ENCODE data around the gene PGA3.
"Not testable (repeated sequence)": the region's sequence is repeated elsewhere in the genome, so short reads cannot be mapped to it uniquely, and the experiment has no call there.

The PGA3 gene

GRCh38 chr11:61213711-61214324 lies 10.5 kb downstream of the PGA3 start:
- not testable (repeated sequence) for H3K4me3 ChIP-seq (ENCODE audit: low read depth, low read length); DNase-seq (ENCODE audit: low read depth)

- DNase-seq (ENCODE audit: low read depth); H3K4me3 ChIP-seq (ENCODE audit: low read depth, low read length): not testable (repeated sequence)
Observed at GRCh38 chr11:61218306-61218705, 15.0 kb downstream of the PGA3 start.

- not testable (repeated sequence) for H3K4me3 ChIP-seq (ENCODE audit: low read depth, low read length); DNase-seq (ENCODE audit: low read depth)
Observed at GRCh38 chr11:61219016-61219415, 15.7 kb downstream of the PGA3 start.

- DNase-seq (ENCODE audit: low read depth); H3K4me3 ChIP-seq (ENCODE audit: low read depth, low read length): not testable (repeated sequence)
Observed at GRCh38 chr11:61222047-61222446, 18.7 kb downstream of the PGA3 start, which contains the start of gene PGA4. Gene PGA4, plus strand, starts transcription at chr11:61222347. Its CDS starts 54 bp downstream, at chr11:61222401.

- not testable (repeated sequence) for DNase-seq (ENCODE audit: low read depth)
Observed at GRCh38 chr11:61222692-61223091, 19.4 kb downstream of the PGA3 start.

GRCh38 chr11:61226457-61227137 lies 23.3 kb downstream of the PGA3 start:
- DNase-seq (ENCODE audit: low read depth); H3K4me3 ChIP-seq (ENCODE audit: low read depth, low read length): not testable (repeated sequence)

More at GRCh38 chr11:61222692-61223091, 19.4 kb downstream of the PGA3 start:
- H3K4me3 ChIP-seq (ENCODE audit: low read depth, low read length): not testable (repeated sequence)

- DNase-seq (ENCODE audit: low read depth); H3K4me3 ChIP-seq (ENCODE audit: low read depth, low read length): not testable (repeated sequence)
Observed at GRCh38 chr11:61229458-61229857, 26.1 kb downstream of the PGA3 start.

- DNase-seq (ENCODE audit: low read depth); H3K4me3 ChIP-seq (ENCODE audit: low read depth, low read length): not testable (repeated sequence)
Observed at GRCh38 chr11:61231033-61231432, 27.7 kb downstream of the PGA3 start.

GRCh38 chr11:61231585-61231984 lies 28.3 kb downstream of the PGA3 start:
- not testable (repeated sequence) for DNase-seq (ENCODE audit: low read depth); H3K4me3 ChIP-seq (ENCODE audit: low read depth, low read length)

- not testable (repeated sequence) for H3K4me3 ChIP-seq (ENCODE audit: low read depth, low read length); DNase-seq (ENCODE audit: low read depth)
Observed at GRCh38 chr11:61232548-61233145, 29.3 kb downstream of the PGA3 start.

- not testable (repeated sequence) for H3K4me3 ChIP-seq (ENCODE audit: low read depth, low read length); DNase-seq (ENCODE audit: low read depth)
Observed at GRCh38 chr11:61237130-61237529, 33.8 kb downstream of the PGA3 start.

- DNase-seq (ENCODE audit: low read depth): not testable (repeated sequence)
Observed at GRCh38 chr11:61240288-61240687, 37.0 kb downstream of the PGA3 start.

GRCh38 chr11:61240875-61241274 lies 37.6 kb downstream of the PGA3 start, which contains the start of gene PGA5:
Gene PGA5, plus strand, starts transcription at chr11:61241175. Its CDS starts 52 bp downstream, at chr11:61241227.
- not testable (repeated sequence) for DNase-seq (ENCODE audit: low read depth)

More at GRCh38 chr11:61240288-61240687, 37.0 kb downstream of the PGA3 start:
- not testable (repeated sequence) for H3K4me3 ChIP-seq (ENCODE audit: low read depth, low read length)

GRCh38 chr11:61241526-61241925 lies 38.2 kb downstream of the PGA3 start:
- not testable (repeated sequence) for DNase-seq (ENCODE audit: low read depth); H3K4me3 ChIP-seq (ENCODE audit: low read depth, low read length)

More at GRCh38 chr11:61240875-61241274, 37.6 kb downstream of the PGA3 start, which contains the start of gene PGA5:
- not testable (repeated sequence) for H3K4me3 ChIP-seq (ENCODE audit: low read depth, low read length)

- H3K4me3 ChIP-seq (ENCODE audit: low read depth, low read length); DNase-seq (ENCODE audit: low read depth): not testable (repeated sequence)
Observed at GRCh38 chr11:61245284-61245964, 42.1 kb downstream of the PGA3 start.

GRCh38 chr11:61248071-61248470 lies 44.8 kb downstream of the PGA3 start:
- not testable (repeated sequence) for H3K4me3 ChIP-seq (ENCODE audit: low read depth, low read length); DNase-seq (ENCODE audit: low read depth)

GRCh38 chr11:61249201-61249600 lies 45.9 kb downstream of the PGA3 start:
- not testable (repeated sequence) for DNase-seq (ENCODE audit: low read depth); H3K4me3 ChIP-seq (ENCODE audit: low read depth, low read length)

- H3K4me3 ChIP-seq (ENCODE audit: low read depth, low read length); DNase-seq (ENCODE audit: low read depth): not testable (repeated sequence)
Observed at GRCh38 chr11:61250796-61251765, 47.8 kb downstream of the PGA3 start.

Measured in GM12865 (cell line).